Eye (tissue), 1 donor: ENCODE measurements around the gene MKNK1.

Experiments used
- DNase-seq: peaks from one replicate; pipeline ENCODE4 v3.0.0-alpha.2; 2015

The MKNK1 gene

GRCh38 chr1:46536527-46536926 is 67.5 kb downstream of the MKNK1 start:
- no peak for DNase-seq

DNA sequence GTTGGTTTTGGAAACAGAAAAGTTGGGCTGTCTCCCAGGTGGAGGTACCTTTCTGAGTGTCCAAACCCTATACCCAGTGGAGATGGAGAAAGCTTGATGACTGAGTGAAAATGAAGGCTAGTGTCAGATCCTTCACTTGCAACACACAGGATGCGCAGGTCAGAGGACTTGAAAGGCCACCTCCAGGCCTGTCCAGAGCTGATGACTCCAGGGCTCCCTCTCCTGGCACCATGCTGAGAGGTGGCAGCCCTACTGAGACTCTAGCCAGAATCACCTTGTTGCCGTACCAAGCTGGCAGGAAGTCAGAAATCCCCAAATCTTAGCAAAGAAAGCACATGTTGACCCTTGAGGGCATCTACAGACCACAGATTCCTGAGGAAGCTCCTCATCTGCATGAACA is 69.0 kb downstream of the MKNK1 start:
- no peak for DNase-seq

- DNase-seq: peak; percentile 72
Observed at GRCh38 chr1:46533179-46533864, 70.7 kb downstream of the MKNK1 start.

GRCh38 chr1:46532498-46533178 is 71.4 kb downstream of the MKNK1 start:
- DNase-seq: peak; percentile 89

DNA sequence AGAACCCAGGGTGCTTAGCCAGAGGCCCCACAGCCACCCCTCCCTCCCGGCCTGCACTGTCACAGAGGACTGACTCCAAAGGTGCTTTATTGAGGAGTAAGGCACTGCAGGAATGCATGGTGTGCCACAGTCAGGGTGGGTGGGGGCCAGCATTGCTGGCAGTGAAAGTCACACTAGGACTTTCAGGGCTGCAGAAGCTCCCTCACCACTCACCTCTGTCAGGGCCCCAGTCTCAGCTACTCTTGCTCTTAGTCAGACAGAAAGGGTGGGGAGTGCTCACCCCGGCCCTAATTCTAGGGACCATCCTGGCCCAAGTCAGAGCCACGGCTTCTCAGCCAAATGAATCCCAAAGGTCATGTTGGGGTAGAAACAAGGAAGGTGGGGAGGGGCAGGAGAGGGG is 72.0 kb downstream of the MKNK1 start:
- DNase-seq: no peak

GRCh38 chr1:46530791-46531409 is 73.2 kb downstream of the MKNK1 start:
- peak; percentile 42 for DNase-seq

- DNase-seq: no peak
Observed at GRCh38 chr1:46530311-46530710, 73.8 kb downstream of the MKNK1 start.

GRCh38 chr1:46529031-46529630 is 74.9 kb downstream of the MKNK1 start:
- DNase-seq: no peak

- DNase-seq: no peak
Observed at GRCh38 chr1:46528297-46528955, 75.6 kb downstream of the MKNK1 start.

GRCh38 chr1:46527474-46528296 is 76.4 kb downstream of the MKNK1 start:
- DNase-seq: peak; percentile 92

DNA sequence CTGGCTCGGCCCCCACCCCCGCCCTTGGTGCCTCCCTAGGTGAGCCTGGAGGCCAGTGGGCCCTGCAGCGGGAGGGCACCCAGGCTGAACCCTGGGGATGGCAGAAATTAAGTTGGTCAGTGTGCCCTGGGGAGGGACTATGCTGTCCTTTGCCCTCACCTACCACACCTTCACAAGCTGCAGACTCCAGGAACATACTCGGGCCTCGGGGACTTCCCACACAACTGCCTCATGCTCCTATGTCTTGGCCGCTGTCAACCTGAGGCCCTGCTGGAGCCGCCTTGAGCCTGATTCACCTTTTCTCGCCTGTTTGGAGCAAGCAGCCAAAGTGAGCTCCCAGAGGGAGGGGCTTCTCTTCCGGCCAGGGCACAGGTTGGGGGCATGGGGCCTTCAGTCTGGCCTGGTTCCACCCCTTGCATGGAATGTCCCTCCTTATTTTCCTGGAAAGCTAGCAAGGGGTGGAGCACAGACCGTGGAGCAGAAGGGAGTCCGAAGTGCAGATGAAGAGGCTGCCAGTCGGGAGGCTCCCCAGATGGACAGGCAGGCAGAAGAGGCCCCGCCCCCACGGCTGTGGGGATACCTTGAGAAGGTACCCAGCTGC is 77.3 kb downstream of the MKNK1 start:
- peak; percentile 24 for DNase-seq

- DNase-seq: peak; percentile 52
Observed at GRCh38 chr1:46526013-46526690, 77.9 kb downstream of the MKNK1 start.

DNA sequence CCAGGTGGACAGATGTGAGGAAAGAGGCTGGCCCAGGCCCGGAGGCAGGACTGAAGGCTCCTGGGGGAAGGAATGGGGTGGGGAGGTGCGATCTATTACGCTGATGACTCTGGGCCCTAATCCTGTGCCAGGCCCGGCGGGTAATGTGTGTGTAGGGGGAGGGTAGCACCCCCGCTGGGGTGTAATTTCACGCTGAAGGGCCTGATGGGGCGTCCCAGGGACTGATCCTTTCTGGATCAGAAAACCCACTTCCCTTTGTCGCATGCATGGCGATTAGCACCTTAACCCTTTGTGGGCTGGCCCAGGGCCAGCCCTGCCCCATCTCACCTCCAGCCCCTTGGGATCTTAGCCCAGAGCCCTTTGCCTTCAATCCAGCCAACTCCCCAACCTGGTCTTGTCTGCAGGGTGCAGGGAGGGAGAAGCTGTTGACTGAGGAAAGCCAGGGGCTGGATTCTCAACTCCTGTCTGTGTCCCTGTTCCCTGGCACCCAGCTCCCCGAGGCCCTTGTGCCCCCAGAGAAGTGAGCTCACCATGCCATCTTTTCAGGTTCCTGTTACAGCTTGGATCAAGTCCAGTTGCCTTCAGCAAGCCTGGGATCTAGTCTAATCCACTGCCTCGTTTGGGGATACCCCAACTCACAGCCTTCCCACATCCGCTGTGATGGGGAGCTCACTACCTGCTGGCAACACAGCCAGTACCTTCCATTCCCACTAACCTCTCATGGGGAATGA is 78.7 kb downstream of the MKNK1 start:
- DNase-seq: peak; percentile 68

GRCh38 chr1:46524843-46525242 is 79.2 kb downstream of the MKNK1 start:
- peak; percentile 27 for DNase-seq

GRCh38 chr1:46523496-46524353 is 80.3 kb downstream of the MKNK1 start:
- no peak for DNase-seq

- DNase-seq: no peak
Observed at GRCh38 chr1:46522969-46523320, 81.1 kb downstream of the MKNK1 start.

- peak; percentile 42 for DNase-seq
Observed at GRCh38 chr1:46522184-46522968, 81.7 kb downstream of the MKNK1 start.

DNA sequence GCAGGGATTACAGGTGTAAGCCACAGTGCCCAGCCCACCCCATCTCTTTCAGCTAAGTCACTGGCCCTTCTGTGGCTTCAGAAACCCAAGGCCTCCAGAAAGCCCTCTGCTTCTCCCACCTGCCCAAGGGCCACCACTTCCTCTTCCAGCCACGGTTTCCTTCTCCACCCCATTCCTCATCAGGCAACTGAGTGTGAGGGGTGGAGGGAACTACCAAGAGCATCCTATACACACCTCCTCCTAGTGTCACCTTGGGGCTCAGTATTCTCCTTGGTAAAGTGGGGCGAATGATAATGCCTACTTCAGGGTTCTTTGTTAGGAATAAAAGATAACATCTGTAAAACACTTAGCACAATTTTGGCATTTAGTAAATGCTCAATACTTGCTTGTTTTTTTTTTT is 82.7 kb downstream of the MKNK1 start:
- DNase-seq: no peak
